ENCODE results near the gene WDR5B.

DNA sequence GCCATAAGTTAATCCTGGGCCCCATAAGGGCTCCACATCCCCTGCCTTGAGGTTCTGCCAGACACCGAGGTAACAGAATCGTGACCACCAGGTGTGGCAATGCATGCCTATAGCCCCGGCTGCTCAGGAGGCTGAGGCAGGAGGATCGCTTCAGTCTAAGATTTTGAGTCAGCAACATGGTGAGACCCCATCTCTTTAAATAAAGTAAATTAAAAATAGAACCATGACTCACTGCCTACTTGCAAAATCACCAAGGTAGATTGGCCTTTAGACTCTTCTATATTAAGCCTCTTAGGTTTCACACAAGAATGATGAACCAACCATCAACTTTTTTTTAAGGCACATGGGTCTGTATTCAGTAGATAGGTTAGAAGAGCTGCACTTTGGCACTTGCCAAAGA, 9.7 kb downstream of the WDR5B start:
- TF ChIP-seq, protein P1, sequence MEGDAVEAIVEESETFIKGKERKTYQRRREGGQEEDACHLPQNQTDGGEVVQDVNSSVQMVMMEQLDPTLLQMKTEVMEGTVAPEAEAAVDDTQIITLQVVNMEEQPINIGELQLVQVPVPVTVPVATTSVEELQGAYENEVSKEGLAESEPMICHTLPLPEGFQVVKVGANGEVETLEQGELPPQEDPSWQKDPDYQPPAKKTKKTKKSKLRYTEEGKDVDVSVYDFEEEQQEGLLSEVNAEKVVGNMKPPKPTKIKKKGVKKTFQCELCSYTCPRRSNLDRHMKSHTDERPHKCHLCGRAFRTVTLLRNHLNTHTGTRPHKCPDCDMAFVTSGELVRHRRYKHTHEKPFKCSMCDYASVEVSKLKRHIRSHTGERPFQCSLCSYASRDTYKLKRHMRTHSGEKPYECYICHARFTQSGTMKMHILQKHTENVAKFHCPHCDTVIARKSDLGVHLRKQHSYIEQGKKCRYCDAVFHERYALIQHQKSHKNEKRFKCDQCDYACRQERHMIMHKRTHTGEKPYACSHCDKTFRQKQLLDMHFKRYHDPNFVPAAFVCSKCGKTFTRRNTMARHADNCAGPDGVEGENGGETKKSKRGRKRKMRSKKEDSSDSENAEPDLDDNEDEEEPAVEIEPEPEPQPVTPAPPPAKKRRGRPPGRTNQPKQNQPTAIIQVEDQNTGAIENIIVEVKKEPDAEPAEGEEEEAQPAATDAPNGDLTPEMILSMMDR (IDR thresholded peaks at IDR 0.05) = no peak
- no peak for TF ChIP-seq ZFX (IDR thresholded peaks at IDR 0.05; ENCODE audit: borderline replicate concordance)
